ENCODE data around the gene TAF7L. TPM values are rescaled to one million over a fixed set of nuclear protein-coding genes. Genes with fewer than 3 reads are reported as not detected.

The TAF7L gene
- not detected in 2 replicates for total RNA-seq (2021)
- long read RNA-seq: 0 reads

DNA sequence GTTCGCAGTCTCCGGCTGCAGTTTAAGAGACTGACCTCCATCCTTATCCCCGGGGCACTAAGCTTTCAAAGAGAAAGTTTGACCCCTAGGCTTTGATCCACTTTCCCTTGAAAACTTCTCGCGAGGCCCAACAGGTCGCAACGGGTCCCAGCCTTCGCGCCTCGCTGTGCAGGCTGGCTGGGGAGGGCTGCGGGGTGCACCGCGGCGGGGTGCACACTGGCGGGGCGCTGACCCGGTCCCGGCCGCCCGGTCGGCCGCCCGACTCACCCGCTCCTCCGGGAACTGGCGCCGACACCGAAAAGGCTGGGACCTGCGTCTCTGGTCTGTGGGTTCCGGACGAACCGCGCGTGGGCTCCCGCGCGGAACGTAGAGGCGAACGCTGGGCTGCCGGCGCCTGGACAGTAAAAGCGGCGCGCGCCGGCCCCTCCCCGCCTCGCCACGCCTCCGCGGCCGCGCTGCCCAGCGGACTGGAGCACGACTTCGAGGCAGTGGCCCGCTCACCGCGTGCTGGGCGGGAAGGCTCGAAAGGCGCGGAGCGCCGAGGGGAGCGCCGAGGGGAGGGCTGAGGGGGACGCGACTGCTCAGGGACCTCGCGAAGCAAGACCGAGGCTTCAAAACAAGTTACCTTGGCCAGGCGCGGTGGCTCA is at the start of gene TAF7L:
TAF7L (minus strand) TSS at position 378 of the 647 bp plus-strand sequence. CDS start 3,791 bp downstream, outside the sequence.
- no peak within 1 kb of the TSS for H2BK12ac ChIP-seq (ENCODE audit: insufficient read length, low read depth, low read length)
- no CpG with 5 or more reads among the region's 75 CpGs for WGBS (ENCODE audit: extremely low coverage, insufficient read length, low lambda C conversion rate)
- no peak within 1 kb of the TSS for H3K56ac ChIP-seq (ENCODE audit: insufficient read length, low read depth, low read length)
- peaks cover 20% of the 10 kb centered on the region for H3K9me3 ChIP-seq (ENCODE audit: control insufficient read depth, low read depth, low read length)
- H4K91ac ChIP-seq (ENCODE audit: insufficient read length, low read depth, low read length): no peak within 1 kb of the TSS
- no peaks in the 10 kb centered on the region for H3K4me1 Mint-ChIP-seq
- no peak within 1 kb of the TSS for H2BK20ac ChIP-seq (ENCODE audit: low read depth, low read length, poor library complexity, severe bottlenecking)
- H3K14ac ChIP-seq (ENCODE audit: insufficient read depth, low read length): no peak within 1 kb of the TSS
- H3K4me2 ChIP-seq (ENCODE audit: insufficient read depth, insufficient read length, low read length): no peak within 1 kb of the TSS
- no peak within 1 kb of the TSS for H3K27ac Mint-ChIP-seq
- no peaks in the 10 kb centered on the region for H3K27me3 ChIP-seq (ENCODE audit: insufficient read depth, low read length)
- no peak within 1 kb of the TSS for H3K27ac ChIP-seq (ENCODE audit: insufficient read length, low read depth, low read length)
- no peaks in the 10 kb centered on the region for H4K20me1 ChIP-seq (ENCODE audit: control insufficient read depth, insufficient read depth, insufficient read length)
- H3K4me3 Mint-ChIP-seq: no peak within 1 kb of the TSS
- H4K8ac ChIP-seq (replicated peaks; ENCODE audit: insufficient read length, low read depth, low read length): no peak within 1 kb of the TSS
- TF ChIP-seq CTCF (conservative IDR thresholded peaks at IDR 0.05): no peak
- H3K23me2 ChIP-seq (ENCODE audit: insufficient read length, low read depth, low read length, poor library complexity, severe bottlenecking): no peaks in the 10 kb centered on the region
- no peak within 1 kb of the TSS for H3K23ac ChIP-seq (ENCODE audit: insufficient read length, low read depth, low read length)
- no peak within 1 kb of the TSS for H2AFZ ChIP-seq (ENCODE audit: low read length)
- no peak within 1 kb of the TSS for H2BK5ac ChIP-seq (ENCODE audit: insufficient read length, low read length)
- H3K79me2 ChIP-seq (ENCODE audit: insufficient read depth, low read length): no peaks in the 10 kb centered on the region
- H3K36me3 Mint-ChIP-seq (ENCODE audit: insufficient read depth in 1 of 3, low read depth in 3 of 3): peaks cover 0 to 7% (median 4%) of the 10 kb centered on the region in 3 experiments; a peak in 4 of 7 replicates
- no peak within 1 kb of the TSS for H3K18ac ChIP-seq (ENCODE audit: insufficient read length, low read depth, low read length)
- no peak within 1 kb of the TSS for H4K5ac ChIP-seq (ENCODE audit: insufficient read length, low read depth, low read length)
- H3K27me3 Mint-ChIP-seq (ENCODE audit: low read depth): peaks cover 3% of the 10 kb centered on the region
- peak; percentile 28 for DNase-seq
- no peak within 1 kb of the TSS for H2AK5ac ChIP-seq (ENCODE audit: insufficient read length, low read length)
- no peak within 1 kb of the TSS for H2BK15ac ChIP-seq (ENCODE audit: low read depth, low read length)
- H3K4ac ChIP-seq (ENCODE audit: low read depth, low read length): no peak within 1 kb of the TSS
- H3T11ph ChIP-seq (ENCODE audit: low read length): no peak within 1 kb of the TSS
- no peaks in the 10 kb centered on the region for H3K4me1 ChIP-seq (ENCODE audit: insufficient read depth, low read length)
- peaks cover 46 to 70% of the 10 kb centered on the region in 2 experiments for H3K9me3 Mint-ChIP-seq
- no peak within 1 kb of the TSS for H3K9ac ChIP-seq (ENCODE audit: extremely low read depth, insufficient read length, low read length)
- no peaks in the 10 kb centered on the region for H3K79me1 ChIP-seq (ENCODE audit: insufficient read depth, low read depth, low read length, poor library complexity, severe bottlenecking)
- H2BK120ac ChIP-seq (ENCODE audit: low read depth, low read length, poor library complexity, severe bottlenecking): no peak within 1 kb of the TSS
